Esophagus muscularis mucosa (tissue), 3 donors: ENCODE results near the gene AKAP13.

Experiments used
- POLR2A ChIP-seq: fragments of 450-650 bp; IDR thresholded peaks from one replicate; pipeline ENCODE4 v1.6.1; 2017; ENCODE audit warnings: antibody characterized with exemption, moderate library complexity, mild to moderate bottlenecking, low read depth
- TF ChIP-seq, protein P1 (sequence below), 3 experiments: fragments of 200-600 bp in 2 of 3; fragments of 450-650 bp in 1 of 3; sonication (generic) in 2 of 3; IDR thresholded peaks; one replicate each; pipeline ENCODE4 v1.5.1; 2017 to 2019; ENCODE audit warnings: antibody characterized with exemption in 3 of 3, mild to moderate bottlenecking in 2 of 3, moderate library complexity in 1 of 3

DNA sequence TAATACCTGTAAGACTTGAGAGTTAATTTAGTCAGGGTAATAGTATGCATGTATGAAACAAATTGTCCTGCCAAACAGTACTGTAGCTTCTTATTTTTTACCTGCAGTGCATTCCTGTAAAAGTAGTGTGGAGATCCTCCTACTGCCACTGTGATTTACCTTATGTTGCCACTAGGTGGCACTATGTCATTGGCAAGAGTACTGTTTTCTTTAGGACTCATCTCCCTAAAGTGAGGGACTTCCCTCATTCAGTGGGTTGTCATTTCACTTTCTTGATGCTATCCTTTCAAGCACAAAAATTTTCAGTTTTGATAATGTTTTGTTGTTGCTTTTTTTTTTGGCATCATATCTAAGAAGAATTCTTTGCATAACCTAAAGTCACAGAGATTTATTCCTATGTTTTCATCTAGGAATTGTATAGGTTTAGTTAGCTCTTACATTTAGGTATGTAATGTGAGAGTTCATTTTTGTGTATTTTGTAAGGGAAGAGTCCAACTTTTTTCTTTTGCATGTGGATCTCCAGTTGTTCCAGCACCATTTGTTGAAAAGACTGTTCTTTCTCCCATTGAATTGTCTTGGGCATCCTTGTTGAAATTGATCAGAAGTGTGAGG, 105.7 kb downstream of the AKAP13 start:
- TF ChIP-seq, protein P1, sequence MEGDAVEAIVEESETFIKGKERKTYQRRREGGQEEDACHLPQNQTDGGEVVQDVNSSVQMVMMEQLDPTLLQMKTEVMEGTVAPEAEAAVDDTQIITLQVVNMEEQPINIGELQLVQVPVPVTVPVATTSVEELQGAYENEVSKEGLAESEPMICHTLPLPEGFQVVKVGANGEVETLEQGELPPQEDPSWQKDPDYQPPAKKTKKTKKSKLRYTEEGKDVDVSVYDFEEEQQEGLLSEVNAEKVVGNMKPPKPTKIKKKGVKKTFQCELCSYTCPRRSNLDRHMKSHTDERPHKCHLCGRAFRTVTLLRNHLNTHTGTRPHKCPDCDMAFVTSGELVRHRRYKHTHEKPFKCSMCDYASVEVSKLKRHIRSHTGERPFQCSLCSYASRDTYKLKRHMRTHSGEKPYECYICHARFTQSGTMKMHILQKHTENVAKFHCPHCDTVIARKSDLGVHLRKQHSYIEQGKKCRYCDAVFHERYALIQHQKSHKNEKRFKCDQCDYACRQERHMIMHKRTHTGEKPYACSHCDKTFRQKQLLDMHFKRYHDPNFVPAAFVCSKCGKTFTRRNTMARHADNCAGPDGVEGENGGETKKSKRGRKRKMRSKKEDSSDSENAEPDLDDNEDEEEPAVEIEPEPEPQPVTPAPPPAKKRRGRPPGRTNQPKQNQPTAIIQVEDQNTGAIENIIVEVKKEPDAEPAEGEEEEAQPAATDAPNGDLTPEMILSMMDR (IDR thresholded peaks at IDR 0.05): peak; percentile 56 to 93 (median 83)
- no peak for TF ChIP-seq POLR2A
